Hematopoietic multipotent progenitor cell treated with erythropoietin and hydrocortisone succinate and interleukin-3 and kit ligand, for 15 days (in vitro differentiated cells): ENCODE measurements around the gene ZMPSTE24.

ENCODE experiments used
- DNase-seq: peaks from one replicate; pipeline ENCODE4 v3.0.0-alpha.2; 2015; ENCODE audit warnings: low spot score

The ZMPSTE24 gene

GRCh38 chr1:40264354-40264781, 6.3 kb downstream of the ZMPSTE24 start:
- no peak for DNase-seq

- DNase-seq: no peak
Measured at GRCh38 chr1:40265298-40265697, 7.3 kb downstream of the ZMPSTE24 start.

GRCh38 chr1:40265919-40266318, 7.9 kb downstream of the ZMPSTE24 start:
- DNase-seq: no peak

GRCh38 chr1:40266786-40267535, 8.9 kb downstream of the ZMPSTE24 start:
- no peak for DNase-seq

GRCh38 chr1:40267767-40268187, 9.7 kb downstream of the ZMPSTE24 start:
- peak; percentile 18 for DNase-seq

GRCh38 chr1:40268211-40268610, 10.2 kb downstream of the ZMPSTE24 start:
- no peak for DNase-seq

- no peak for DNase-seq
Measured at GRCh38 chr1:40270152-40270834, 12.3 kb downstream of the ZMPSTE24 start.

- DNase-seq: no peak
Measured at GRCh38 chr1:40272653-40273213, 14.7 kb downstream of the ZMPSTE24 start.

GRCh38 chr1:40273547-40274166, 15.6 kb downstream of the ZMPSTE24 start:
- no peak for DNase-seq

- no peak for DNase-seq
Measured at GRCh38 chr1:40274331-40274730, 16.3 kb downstream of the ZMPSTE24 start.

GRCh38 chr1:40276122-40276521, 18.1 kb downstream of the ZMPSTE24 start:
- DNase-seq: no peak

- DNase-seq: no peak
Measured at GRCh38 chr1:40281853-40282252, 23.8 kb downstream of the ZMPSTE24 start.

GRCh38 chr1:40291293-40291692, 33.3 kb downstream of the ZMPSTE24 start:
- DNase-seq: no peak

- DNase-seq: no peak
Measured at GRCh38 chr1:40299366-40300248, 41.6 kb downstream of the ZMPSTE24 start.

- no peak for DNase-seq
Measured at GRCh38 chr1:40300249-40300567, 42.2 kb downstream of the ZMPSTE24 start.

- no peak for DNase-seq
Measured at GRCh38 chr1:40300651-40301050, 42.6 kb downstream of the ZMPSTE24 start.

GRCh38 chr1:40301066-40301465, 43.0 kb downstream of the ZMPSTE24 start:
- DNase-seq: no peak

GRCh38 chr1:40301541-40302299, 43.7 kb downstream of the ZMPSTE24 start:
- no peak for DNase-seq

- DNase-seq: no peak
Measured at GRCh38 chr1:40302475-40302874, 44.4 kb downstream of the ZMPSTE24 start.

GRCh38 chr1:40303051-40303771, 45.2 kb downstream of the ZMPSTE24 start:
- no peak for DNase-seq
